NAMALWA (cell line): Measurements from ENCODE around the gene BANP.
A peak's percentile ranks its signal among the peaks of the same experiment; 100 is the strongest.
"Not testable (repeated sequence)": the region's sequence is repeated elsewhere in the genome, so short reads cannot be mapped to it uniquely, and the experiment has no call there.

Experiments used
- DNase-seq: peaks from one replicate; pipeline ENCODE4 v3.0.0-alpha.2; 2015; ENCODE audit warnings: low spot score

The BANP gene

DNA sequence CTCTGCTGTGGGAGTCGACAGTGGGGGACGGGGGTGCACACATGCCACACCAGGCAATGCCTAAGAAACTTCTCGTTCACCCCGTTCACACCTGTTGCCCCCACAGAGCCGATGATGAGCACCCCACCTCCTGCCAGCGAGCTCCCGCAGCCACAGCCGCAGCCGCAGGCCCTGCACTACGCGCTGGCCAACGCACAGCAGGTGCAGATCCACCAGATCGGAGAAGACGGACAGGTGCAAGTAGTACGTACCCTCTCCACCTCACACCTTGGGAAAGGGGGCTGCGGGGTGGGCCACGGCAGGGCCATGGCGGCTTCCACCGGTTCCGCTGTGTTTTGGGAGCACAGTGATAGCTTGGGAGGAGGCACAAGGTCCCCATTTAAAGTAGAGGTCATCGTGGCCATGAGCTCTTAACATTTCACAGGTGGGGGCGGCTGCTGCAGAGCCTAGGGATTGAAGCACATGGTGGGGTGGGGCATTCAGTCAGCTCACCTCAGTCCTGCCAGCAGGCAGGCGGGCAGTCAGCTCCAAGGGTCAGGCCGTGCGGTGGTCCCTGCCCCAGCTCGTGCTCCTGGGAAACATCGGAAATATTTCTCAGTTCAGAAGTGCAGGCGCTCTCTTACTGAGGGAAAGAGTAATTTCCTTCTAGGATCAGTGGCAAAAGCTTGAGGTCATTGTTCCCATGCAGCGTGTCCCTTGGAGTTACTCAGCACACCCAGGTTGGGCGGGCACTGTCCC lies 81.9 kb downstream of the BANP start:
- DNase-seq: not testable (repeated sequence)

DNA sequence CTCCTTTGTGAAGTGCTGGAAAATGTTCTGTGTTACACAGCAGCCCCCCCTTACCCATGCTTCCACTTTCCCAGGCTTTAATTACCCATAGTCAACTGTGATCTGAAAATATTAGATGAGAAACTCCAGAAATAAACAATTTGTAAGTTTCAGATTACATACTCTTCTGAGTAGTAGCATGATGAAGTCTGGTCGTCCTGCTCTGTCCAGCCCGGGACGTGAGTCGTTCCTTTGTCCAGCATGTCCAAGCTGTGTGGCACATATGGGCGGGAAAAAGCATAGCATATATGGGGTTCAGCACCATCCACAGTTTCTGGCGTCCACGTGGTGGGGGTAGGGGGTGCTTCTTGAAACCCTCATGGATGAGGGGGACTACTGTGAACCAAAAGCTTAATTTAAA lies 83.5 kb downstream of the BANP start:
- no peak for DNase-seq

DNA sequence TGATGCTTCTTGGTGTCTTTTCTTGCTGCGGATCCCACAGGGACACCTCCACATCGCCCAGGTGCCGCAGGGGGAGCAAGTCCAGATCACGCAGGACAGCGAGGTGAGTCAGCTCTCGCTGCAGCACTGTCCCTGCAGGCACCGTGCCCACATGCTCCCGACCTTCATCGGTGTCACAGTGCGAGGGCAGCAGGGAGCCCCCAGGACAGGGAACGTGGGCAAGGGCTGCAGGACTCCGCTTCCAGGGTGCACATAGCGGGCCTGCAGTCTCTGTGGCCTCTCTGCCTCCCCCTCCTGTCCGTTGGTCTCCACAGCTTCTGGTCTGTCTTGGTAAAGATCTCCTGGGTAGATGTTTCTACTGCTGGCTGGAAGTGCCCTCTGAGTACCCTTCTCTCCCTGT lies 84.1 kb downstream of the BANP start:
- no peak for DNase-seq

DNA sequence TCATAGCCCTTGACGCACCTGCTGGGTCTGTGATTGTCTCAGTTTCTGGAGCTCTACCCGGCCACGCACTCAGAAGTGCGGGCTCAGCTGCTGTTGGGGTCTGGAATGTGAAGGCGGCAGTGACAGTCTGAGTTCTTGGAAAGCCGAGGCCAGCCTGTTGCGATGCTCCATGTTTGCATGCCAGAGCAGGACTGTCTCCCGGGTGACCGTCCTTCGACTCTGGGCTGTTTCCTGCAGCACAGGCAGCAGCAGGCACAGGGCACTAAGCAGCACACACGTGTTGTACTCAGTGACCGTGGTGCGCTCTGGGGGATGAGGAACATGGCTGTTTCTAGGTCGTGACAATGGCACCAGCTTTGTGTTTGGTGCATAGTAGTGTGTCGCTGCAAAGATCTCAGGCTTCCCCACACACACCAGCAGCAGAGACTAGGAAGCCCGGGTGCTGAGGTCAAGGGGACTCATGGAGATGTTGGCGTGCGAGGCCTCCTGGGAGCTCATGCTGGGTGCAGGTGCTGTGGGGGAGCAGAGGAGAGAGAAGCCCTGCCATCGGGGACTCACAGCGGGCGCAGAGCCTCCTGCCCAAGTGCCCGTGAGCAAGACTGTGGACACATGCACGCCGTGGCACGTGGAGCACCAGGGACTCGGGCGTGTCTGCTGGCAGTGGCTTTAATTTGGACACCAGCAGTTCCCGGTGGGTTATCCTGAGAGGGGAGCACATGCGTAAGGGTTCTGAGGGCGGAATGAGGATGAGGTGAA lies 84.8 kb downstream of the BANP start:
- not testable (repeated sequence) for DNase-seq

DNA sequence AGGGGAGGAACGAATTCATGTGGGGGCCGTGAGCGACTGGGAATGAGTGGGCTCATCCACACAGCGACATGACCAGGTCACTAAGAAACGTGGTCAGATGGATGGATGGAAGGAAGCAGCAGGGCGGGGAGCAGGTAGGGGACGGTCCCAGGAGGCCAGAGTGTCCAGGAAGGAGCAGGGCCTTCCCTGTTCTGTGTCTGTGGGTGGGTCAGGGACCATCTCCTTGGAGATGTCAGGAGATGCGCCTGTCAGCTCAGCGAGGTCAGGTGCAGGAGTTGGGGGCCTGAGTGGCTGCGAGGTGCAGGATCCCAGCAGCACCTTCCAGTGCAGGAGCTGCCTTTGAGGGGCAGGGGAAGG lies 85.4 kb downstream of the BANP start:
- not testable (repeated sequence) for DNase-seq

DNA sequence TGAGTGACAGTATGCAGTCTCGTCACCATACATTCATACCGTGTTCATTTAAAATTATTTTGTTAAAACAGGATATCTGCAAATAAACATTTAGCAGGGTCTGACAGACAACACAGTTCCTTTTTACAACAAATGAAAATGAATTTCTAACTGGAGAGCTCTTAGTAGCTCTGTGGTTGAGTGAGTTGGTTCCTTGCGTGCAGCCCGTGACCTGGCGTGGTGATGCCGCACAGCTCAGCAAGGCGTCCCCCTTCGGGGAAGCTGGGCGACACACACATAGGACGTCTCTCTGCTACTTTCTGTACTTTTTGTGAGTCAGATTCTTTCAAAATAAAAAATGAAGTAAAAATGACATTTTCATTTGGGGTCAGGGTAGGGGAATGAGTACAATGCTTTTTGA lies 86.1 kb downstream of the BANP start:
- DNase-seq: not testable (repeated sequence)

DNA sequence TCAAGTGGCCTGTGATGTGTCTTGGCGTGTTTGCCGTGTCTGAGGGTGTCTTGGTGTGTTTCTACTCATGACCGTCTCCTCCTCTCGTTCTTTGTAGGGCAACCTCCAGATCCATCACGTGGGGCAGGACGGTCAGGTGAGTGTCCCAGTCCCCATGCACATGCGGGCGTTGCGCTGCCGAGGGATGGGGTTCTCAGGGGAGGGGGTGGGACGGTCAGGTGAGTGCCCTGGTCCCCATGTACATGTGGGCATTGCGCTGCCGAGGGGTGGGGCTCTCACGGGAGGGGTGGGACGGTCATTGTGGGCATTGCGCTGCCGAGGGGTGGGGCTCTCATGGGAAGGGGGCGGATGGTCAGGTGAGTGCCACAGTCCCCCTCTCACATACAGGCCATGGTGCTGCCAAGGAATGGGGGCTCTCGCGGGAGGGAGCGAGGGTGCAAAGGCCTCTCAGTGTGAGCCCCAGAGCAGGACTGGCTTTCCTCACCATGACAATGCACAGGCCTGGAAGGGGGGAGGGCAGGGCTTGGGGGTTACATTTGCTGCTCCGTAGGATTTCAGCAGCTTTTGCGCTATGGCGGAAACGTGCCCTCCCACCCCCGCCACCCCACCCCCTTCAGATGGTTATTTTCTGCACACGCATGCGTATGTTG lies 86.8 kb downstream of the BANP start:
- DNase-seq: not testable (repeated sequence)

DNA sequence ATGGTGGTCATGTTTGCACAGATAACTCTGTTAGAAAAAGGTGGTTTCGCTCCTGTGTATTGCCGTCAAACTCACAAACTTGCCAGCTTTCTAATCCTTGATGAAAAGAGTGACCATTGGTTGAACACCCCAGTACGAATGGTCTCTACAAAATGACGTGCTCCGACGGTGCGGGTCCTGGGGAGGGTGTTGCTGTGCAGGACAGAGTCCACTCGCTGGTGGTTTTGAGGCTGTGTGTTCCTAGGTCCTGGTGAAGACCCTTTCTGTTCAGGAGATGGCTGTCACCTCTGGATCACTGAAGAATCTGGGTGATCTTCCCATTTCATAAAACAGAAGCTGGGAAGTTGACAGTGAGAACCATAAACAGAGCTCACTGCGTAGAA lies 87.3 kb downstream of the BANP start:
- not testable (repeated sequence) for DNase-seq

DNA sequence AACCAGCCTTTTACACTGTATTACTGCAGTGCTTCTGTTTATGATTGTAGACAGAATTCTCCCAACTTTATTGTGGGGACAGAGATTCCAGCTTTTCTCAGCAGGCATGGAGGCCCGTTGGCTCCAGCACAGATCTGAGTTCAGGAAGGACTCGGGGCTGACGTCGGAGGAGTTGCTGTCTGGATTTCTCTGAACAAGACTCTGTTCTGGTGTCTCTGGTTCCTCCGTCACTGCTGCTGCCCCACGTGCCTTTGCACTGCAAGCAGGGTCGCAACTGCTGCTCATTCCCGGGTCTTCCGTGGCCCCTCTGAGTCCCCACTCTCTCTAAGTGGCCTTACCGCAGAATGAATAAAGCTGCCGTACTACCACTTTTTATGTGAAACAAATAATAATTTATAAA lies 88.4 kb downstream of the BANP start:
- no peak for DNase-seq

DNA sequence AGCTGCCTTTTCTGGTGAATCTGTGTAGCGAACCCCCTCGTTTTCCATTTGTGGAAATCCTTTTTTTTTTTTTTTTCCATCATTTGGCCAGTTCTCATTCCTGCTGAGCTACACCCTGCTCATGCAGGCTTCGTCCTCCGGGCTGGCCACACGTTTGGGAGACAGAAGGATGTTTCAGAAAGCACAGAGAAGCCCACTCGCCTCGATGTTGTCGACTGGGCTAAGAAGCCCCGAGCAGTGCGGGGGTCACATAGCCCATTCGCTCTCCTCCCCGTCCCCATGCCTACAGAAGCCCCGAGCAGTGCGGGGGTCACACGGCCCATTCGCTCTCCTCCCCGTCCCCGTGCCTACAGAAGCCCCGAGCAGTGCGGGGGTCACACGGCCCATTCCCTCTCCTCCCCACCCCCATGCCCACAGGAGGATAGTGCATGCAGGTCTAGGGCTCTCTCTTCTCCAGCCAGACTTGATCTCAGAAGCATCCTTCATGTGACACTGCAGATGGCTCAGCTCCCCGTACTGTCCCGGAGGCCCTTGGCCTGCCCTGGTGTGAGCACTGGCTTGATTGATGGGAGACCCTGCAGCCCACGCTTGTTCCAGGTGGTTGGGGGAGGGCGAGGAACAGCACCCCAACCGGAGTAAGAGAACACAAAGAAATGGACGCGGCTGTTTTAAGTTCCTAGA lies 89.1 kb downstream of the BANP start:
- not testable (repeated sequence) for DNase-seq

DNA sequence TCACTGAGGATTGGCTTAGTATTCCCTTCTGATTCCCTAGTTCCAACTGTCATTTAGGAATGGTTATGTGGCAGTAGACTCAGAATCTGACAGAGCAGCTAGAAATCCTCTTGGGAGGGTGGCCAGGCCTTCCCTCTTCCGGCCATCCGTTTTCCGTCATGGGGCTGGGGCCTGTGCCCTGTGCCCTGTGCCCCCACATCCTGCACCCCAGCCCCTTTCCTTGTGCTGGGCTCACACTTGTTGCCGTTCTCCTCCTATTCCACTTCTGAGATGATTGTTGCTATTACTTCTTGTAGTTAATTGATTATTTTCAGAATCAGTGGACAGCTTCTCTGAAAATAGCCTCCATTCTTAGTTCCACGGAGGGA lies 89.6 kb downstream of the BANP start:
- DNase-seq: not testable (repeated sequence)

DNA sequence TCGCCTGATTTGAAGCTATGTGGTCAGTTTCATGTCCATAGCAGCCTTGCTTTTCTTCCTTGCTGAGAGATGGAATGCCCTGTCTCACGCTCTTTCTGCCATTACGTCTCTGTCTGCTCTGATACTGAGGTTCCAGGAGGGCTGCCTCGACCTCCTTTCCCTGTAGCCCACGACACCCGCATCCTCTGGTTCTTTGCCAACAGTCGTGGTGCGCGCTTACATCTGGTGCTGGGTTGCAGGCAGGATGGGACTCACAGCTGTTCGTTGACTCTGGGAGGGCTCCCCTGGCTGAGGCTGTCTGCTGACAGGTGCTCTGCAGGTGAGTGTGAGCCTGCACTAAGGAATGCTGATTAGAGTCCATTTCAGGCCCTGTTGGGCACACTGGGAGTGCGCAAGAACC lies 90.3 kb downstream of the BANP start:
- DNase-seq: not testable (repeated sequence)

DNA sequence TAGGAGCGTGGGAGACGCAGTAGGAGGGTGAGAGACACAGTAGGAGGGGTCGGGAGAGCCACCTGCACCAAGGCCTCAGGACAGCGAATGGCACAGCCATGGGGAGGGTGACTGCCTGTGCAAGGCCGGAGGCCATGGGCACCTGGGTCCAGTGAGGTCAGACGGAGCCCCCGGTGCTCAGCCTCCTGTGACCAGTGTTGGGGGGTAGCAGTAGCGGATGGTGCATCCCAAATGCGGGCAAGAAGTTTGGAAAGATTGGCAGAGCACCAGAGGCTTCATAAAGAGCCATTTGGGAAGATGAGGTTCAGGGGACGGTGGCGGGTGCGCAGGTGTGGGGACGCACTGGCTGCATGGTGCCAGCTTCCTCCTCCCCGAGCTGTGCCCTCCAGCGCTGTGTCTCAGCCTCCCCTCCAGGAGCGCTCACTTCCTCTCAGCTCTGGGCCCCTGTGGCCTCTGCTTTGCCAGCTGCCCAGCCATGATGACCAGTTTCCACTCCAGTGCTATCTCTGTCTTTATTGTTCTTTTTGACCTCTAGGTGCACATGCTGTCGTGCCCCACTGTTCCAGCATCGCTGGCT lies 90.8 kb downstream of the BANP start:
- DNase-seq: not testable (repeated sequence)

DNA sequence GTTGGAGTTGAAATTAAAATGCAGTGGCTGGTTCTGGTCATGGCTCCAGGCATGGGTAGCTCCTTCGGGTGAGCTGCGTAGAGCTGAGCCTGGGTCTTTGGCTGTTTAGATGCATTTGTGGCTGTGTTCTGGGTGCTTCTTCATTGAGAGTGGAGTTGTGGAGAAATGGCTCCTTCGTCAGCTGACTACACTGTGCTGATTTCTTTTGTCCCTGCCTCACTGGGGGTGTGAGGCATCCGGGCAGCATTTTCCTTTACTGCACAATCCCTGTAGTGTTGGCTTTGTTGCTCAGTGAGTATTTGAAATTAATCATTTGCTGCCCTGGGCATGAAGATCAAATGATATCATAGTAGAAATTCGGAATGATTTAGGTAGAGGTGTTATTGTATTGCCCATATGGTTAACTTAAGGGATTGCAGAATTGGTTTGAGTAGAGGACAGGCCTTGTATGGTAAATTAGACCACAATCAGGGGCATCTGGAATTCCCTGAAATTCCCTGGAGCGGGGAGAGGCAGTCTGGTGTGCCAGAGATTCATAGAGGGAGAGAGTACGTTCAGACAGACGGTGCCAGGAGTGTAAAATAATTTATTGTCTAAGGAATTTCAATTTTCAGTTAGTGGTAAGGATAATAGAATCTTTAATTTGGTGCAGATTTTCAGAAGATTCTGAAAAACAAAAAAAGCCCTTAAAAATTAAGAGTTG lies 92.1 kb downstream of the BANP start:
- not testable (repeated sequence) for DNase-seq

DNA sequence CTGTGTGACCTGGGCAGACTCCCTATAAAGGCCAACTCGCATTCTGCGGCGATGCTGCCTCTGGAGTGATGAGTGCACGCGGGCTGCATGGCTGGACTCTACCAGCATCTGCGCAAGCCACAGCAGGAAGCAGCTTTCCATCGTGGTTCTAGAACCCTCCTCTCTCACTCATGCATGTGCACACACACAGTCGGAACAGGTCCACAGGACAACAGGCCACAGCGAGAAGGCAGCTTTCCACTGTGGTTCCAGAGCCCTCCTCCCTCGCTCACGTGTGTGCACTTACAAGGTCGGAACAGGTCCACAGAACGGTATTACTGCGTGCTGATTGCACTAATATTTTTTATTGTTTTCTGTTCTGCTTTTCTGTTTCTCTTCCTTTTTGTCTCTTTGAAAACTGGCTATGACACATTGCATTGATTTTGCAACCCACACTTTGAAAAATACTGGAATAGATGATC lies 92.9 kb downstream of the BANP start:
- DNase-seq: peak; percentile 75

DNA sequence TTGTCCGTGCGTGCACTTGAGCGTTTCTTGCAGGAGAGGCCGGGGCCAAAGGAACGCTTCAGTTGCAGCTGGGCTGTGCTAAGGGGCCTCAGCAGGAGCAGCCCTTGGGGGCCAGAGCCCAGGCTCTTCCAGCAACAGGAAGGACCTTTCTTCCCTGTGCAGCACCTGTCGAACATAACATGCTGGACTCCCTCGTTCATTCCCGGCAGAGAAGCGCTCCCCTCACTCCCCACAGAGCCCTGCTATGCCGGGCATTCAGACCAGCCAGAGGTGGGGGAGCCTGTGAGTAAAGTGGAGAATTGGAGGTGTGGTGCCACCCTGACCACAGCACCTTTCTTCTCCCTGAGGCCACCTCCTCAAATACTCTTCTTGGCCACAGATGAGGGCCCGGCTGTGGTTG lies 94.1 kb downstream of the BANP start:
- DNase-seq: not testable (repeated sequence)

DNA sequence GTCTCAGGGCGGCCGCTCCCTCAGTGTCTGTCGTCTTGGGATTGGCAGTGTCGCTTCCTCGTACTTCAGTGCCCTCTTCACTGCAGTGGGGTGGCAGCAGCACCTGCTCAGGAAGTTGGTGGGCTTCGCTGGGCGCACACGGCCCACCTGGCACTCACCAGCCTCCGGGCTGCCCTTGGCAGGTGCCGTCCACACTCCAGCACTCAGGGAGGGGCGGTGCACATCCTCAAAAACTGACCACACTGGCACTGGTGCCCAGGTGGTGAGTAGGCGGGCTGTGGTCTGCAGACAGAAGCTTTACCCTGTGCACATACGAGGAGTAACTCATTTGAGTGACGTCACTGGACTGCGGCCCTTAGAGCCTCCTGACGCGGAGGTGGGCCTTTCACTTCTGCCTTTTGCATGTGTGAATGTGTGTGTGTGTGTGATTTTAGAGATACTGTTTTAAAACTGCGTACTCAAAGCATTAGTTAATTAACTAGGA lies 94.6 kb downstream of the BANP start:
- peak; percentile 94 for DNase-seq

DNA sequence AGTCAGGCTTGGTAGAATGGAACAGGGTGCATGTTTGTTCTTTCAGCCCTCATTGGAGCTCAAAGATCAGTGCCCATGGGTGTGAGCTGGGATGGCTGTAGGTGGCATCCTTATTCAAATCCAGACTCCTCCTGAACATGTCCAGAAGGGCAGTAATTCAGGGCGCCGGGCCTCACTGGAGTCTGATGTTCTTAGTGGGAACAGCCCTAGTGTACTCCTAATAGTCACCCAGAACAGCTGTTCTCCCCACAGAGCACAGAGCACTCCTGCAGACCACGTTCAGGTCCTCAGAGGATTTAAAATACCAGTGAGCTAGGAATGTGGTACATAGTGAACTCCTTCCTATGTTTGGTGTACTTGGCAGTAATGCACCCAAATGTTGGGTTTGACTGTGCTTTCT lies 96.2 kb downstream of the BANP start:
- no peak for DNase-seq

DNA sequence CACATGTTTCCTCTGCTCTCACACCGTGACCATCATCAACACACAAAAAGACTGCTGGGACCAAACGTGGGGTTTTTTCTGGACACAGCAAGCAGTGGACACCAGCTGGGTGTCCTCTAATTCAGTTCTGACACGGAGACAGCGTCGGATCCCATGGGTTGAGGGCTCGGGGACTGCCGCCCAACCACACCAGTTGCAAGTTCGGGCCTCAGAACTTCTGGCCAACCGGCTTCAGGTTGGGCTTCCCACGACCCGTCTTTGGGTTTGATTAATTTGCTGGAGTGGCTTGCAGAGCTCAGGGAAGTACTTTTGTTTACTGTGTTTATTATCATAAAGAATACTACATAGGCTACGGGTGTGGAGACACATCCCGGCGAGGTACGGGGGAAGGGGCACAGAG lies 97.8 kb downstream of the BANP start:
- DNase-seq: no peak

DNA sequence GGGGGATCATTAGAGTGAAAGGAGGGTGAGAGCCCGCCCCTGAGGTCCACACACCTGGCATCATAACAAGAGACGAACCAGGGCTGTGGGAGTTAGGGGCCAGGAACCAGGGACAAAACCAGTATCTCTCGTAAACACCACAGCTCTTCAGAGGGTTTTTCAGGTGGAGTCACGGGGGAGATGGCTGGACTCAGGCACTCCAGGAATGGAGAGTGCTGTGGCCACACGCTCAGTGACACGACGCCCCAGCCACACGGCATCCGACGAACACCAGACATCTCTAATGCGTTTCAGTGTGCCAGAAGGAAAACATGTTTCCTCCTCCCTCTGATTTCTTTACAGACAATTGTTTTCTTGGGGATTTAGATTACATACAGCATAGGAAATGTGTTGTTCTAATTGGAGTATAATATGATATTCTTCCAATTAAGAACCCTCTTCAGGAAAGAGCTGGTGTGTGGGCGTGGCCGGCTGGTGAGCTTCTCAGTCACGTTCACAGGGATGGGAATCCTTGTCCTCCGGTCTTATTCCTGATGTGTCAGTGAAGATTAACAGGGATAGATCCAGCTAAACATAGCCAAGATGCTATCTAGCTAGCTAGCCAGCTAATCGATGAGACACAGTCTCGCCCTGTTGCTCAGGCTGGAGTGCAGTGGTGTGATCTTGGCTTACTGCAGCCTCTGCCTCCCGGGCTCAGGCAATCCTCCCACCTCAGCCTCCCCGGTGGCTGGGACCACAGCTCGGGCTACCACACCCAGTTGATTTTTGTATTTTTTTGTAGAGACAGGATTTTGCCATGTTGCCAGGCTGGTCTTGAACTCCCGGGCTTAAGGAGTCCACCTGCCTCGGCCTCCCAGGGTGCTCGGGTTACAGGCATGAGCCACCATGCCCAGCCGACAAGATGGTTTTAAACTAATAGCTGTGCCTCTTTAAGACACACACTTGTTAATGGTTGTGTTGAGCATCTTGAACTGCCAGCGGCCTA lies 98.6 kb downstream of the BANP start:
- DNase-seq: no peak
